ENCODE results near the gene CENPK.

- no peak for TF ChIP-seq SIN3A (conservative IDR thresholded peaks at IDR 0.05 in 1 of 2, IDR thresholded peaks at IDR 0.05 in 1 of 2; ENCODE audit: low read depth in 1 of 2, low read length in 2 of 2)
- TF ChIP-seq, protein P1, sequence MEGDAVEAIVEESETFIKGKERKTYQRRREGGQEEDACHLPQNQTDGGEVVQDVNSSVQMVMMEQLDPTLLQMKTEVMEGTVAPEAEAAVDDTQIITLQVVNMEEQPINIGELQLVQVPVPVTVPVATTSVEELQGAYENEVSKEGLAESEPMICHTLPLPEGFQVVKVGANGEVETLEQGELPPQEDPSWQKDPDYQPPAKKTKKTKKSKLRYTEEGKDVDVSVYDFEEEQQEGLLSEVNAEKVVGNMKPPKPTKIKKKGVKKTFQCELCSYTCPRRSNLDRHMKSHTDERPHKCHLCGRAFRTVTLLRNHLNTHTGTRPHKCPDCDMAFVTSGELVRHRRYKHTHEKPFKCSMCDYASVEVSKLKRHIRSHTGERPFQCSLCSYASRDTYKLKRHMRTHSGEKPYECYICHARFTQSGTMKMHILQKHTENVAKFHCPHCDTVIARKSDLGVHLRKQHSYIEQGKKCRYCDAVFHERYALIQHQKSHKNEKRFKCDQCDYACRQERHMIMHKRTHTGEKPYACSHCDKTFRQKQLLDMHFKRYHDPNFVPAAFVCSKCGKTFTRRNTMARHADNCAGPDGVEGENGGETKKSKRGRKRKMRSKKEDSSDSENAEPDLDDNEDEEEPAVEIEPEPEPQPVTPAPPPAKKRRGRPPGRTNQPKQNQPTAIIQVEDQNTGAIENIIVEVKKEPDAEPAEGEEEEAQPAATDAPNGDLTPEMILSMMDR (IDR thresholded peaks at IDR 0.05; ENCODE audit: control extremely low read depth in 1 of 3, insufficient read depth in 1 of 3, low read depth in 1 of 3, low read length in 3 of 3) = no peak
- TF ChIP-seq RFX5 (IDR thresholded peaks at IDR 0.05; ENCODE audit: borderline replicate concordance, low read depth, low read length) = no peak
- TF ChIP-seq, protein P2, sequence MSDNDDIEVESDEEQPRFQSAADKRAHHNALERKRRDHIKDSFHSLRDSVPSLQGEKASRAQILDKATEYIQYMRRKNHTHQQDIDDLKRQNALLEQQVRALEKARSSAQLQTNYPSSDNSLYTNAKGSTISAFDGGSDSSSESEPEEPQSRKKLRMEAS (IDR thresholded peaks at IDR 0.05) = no peak
- no peak for TF ChIP-seq KDM4A (IDR thresholded peaks at IDR 0.05; ENCODE audit: low read depth, low read length, severe bottlenecking)
- TF ChIP-seq EZH2 (IDR thresholded peaks at IDR 0.05; ENCODE audit: low read depth, low read length, severe bottlenecking) = no peak
- TF ChIP-seq RXRA (IDR thresholded peaks at IDR 0.05; ENCODE audit: insufficient read depth, low read depth, low read length) = no peak
- no peak for TF ChIP-seq TAF1 (IDR thresholded peaks at IDR 0.05; ENCODE audit: low read depth, low read length)
- TF ChIP-seq POLR2A (IDR thresholded peaks at IDR 0.05; ENCODE audit: control extremely low read depth in 1 of 2, low read depth in 2 of 2, low read length in 2 of 2) = no peak
- no peak for TF ChIP-seq ZNF274 (IDR thresholded peaks at IDR 0.05; ENCODE audit: borderline replicate concordance, extremely low read depth, low read length)
- no peak for TF ChIP-seq TBP (IDR thresholded peaks at IDR 0.05; ENCODE audit: low read depth, low read length)
- TF ChIP-seq POU5F1 (IDR thresholded peaks at IDR 0.05; ENCODE audit: low read depth, low read length) = no peak
- TF ChIP-seq POLR2AphosphoS5 (IDR thresholded peaks at IDR 0.05; ENCODE audit: low read depth, low read length) = no peak
Observed at GRCh38 chr5:65475336-65475735, 87.6 kb downstream of the CENPK start.

Data from H1 (cell line).